GM10266 (cell line): ENCODE results near the gene EXD3.

ENCODE experiments used
- DNase-seq: peaks from one replicate; pipeline ENCODE4 v3.0.0; 2012; ENCODE audit errors: extremely low spot score
- CTCF ChIP-seq: IDR thresholded peaks from 2 replicates; pipeline ENCODE4 v1.5.1; 2012; ENCODE audit warnings: mild to moderate bottlenecking, low read depth; ENCODE audit not compliant: control insufficient read depth, insufficient read depth; ENCODE audit errors: missing control alignments

The EXD3 gene

DNA sequence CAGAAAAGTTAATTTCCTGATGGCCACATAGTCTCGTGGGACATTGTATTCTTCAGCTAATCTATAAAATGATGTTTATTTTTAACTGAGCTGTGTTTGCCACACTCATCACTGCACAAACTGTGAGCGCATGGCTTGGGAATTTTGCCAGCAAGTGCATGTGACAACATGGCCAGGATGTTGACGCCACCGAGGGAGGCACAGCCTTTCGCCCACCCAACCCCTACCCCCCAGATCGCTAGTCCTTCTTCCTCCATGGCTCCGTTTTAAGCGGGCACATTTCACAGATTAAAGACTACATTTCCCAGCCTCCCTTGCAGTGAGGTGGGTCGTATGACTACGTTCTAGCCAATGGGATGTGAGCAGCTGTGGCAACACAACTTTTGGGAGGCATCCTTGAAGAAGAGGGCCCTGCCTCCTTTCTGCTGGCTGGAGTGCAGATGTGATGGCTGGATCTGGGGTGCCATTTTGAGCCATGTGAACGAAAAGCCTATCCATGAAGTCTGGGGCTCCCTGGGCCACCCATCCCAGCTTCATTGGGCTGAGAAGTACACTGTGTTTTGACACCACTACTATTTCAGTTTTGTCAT is 128.8 kb downstream of the EXD3 start:
- DNase-seq: no peak
- TF ChIP-seq CTCF: no peak

DNA sequence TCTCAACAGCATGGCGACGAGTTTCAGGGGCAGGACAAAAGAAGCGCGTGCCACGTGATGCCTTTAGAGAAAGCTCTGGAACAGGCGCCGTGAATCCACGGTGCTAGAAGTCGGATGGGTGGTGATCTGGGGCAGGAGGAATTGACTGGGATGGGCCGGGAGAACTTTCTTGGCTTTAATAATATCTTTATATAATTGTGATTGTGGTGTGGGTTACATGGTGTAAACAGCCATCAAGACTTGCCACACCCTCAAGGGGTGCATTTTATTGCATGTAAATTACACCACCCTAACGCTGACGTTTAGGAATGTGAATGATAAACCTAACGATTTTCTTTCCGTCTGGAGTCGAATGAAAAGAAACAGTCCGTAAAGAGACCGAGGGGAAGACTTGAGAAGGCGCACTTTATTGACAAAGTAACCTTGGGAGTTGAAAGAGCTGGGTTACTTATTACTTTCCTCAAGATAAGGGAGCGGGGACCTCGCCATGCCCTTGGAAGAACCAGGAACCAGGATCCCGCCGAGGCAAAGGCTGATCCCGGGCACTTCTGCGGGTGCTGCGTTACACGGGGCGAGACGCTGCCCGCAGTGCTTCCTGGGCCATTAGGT is 129.4 kb downstream of the EXD3 start:
- no peak for TF ChIP-seq CTCF
- no peak for DNase-seq

DNA sequence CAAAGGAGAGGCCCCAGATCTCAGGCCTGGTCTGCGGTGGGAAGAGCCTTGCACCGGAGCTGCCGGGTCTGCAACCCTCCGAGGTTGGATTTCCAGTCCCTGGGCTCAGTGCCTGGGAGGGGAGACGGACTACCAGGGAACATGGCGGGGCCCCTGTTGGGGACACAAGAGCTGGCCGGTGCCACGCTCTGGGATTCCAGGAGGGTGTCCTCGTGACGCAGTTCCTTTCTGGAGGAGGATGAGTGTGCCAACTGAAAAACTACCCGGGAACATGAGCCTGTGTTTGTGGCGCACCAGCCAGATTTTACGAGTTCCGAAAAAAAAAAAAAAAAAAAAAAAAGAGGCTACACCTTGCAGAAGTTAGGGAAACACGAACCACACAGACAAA is 129.9 kb downstream of the EXD3 start:
- no peak for TF ChIP-seq CTCF

GRCh38 chr9:137286975-137287383 is 136.0 kb downstream of the EXD3 start:
- peak; percentile 61 for DNase-seq
- peak; percentile 41 for TF ChIP-seq CTCF

More for the DNA sequence above, 129.9 kb downstream of the EXD3 start:
- no peak for DNase-seq

- no peak for DNase-seq
- TF ChIP-seq CTCF: no peak
Measured at GRCh38 chr9:137281345-137282116, 141.4 kb downstream of the EXD3 start.

DNA sequence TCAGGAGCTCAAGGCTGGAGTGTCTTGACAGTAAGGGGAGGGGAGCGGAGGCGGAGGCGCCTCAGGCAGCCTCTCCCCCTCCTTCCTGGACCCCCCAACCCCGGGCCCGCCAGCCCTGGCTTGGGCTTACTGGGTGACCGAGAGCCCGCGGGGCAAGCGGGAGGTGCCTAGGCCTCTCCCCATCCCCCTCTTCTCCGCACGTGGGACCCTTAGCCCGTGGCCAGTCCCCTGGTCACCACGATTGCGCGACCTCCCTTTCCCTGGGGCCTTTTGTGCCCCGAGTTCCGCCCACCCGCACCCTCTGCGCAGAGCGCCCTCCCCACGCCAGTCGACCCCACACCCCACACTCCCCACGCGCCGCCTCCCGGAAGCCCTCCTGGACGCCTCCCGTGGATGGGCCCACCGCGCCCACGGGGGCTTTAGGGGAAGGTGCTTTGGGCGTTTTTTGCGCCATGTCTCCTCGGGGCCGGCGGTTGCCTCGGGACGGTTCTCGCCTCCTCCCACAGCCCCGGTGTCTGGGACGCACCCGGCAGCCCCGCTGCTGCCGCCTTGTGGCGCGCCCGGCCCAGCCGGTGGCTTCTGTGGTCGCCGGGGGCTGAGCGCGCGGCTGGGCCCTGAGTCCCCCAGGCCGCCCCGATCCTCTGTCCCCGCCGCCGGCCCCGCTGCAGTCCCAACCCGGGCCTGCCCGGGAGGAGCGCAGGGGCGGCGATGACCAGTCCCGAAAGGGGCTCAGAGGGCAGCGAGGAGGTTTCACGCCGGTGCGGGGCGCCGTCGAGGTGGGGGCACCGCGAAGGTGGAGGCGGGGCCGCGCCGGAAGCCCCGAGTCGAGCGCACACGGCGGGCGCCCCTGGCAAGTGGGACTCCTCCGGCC is 142.3 kb downstream of the EXD3 start:
- DNase-seq: no peak

More for the DNA sequence above, 142.3 kb downstream of the EXD3 start:
- no peak for TF ChIP-seq CTCF
